K562 treated with DMSO at 1 percent for 4 hours (cell line): ENCODE data around the gene POM121L2. TPM values are rescaled to one million over a fixed set of nuclear protein-coding genes. Genes with fewer than 3 reads are reported as not detected.

Experiments used
- total RNA-seq: library from RNA; unstranded; fragments of 300-600 nt; gene quantifications from 2 replicates; pipeline ENCODE4 v1.2.3, GENCODE V29; 2022; ENCODE audit not compliant: insufficient read depth

POM121L2 gene
- total RNA-seq, result not detected in 2 replicates

DNA sequence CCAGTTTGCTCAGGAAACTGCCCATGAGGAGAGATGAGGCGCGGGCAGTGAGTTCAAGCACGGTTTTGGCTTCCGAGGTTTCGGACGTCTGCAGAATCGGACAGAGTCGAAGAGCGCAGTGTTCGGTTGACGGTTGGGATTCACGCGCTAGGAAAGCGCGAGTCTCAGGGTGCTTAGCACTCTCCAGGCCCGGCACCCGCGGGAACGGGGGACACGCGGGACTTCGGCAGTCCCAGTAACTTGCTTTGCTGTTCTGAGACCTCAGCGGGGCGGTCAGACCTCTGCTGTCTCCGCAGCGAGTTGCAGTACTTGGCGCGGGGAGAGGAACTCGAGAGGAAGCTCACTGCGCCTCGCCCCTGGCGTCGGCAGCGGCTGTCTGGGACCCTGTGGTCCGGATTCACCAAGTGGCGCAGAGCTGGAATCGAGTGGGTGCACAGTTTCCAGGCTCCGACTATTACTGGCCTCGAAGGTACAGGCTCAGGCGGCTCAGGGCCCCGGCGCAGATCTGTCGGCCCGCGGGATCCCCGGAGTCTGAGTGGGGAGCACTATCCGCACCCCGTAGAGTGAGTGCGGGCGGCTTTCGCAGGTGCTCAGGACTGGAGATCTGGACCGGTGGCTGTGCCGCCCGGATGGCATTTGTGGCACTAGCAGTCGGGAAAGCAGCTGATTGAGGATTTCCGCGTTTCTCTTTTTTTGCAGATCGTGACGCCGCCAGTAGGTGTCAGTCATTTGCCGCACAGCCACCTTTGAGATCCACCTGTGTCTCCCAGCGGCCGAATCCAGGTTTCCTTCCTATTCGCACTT, at the start of gene POM121L2:
Gene POM121L2 (minus strand): TSS at position 128 of the 804 bp plus-strand sequence. CDS start 103 bp downstream, at position 25.

Other genes with a start within 250 kb of the POM121L2 start
- gene PRSS16, start 64.6 kb downstream of the POM121L2 start, total RNA-seq, result 37.1 and 40.9 TPM in 2 replicates
- 4.0 and 5.9 TPM in 2 replicates for gene ZNF391, start 76.5 kb upstream of the POM121L2 start, total RNA-seq
- gene ZNF184, start 160.8 kb upstream of the POM121L2 start, total RNA-seq, result 10.2 and 14.7 TPM in 2 replicates